ENCODE measurements around the gene RAVER2.

Gene RAVER2

DNA sequence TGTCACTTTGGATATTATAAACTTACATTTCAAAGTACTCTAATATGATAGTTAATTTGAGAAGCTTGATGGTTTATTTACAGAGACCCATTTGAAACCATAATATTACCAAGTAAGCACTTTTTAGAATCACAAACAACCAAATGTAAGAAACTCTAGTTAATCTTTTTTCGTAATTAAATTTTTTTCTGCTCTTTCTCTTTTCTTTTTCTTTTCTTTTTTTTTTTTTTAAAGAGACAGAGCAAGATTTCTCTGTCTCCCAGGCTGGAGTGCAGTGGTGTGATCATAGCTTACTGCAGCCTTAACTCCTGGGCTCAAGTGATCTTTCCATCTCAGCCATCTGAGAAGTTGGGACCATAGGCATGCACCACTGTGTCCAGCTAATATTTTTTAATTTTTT is 5.2 kb downstream of the RAVER2 start:
- Histone ChIP-seq H4K5ac (ENCODE audit: low read length) (no peak overlapping the region), H3K4ac (ENCODE audit: low read depth, low read length) (no peak overlapping the region), H3K27me3 (ENCODE audit: insufficient read depth, low read length, poor library complexity) (no peaks in the 10 kb centered on the region), H2AK5ac (ENCODE audit: low read length) (no peak overlapping the region), H3K4me2 (ENCODE audit: low read length) (no peak overlapping the region), H3K79me2 (ENCODE audit: control insufficient read depth, insufficient read depth, low read length) (peaks cover 4% of the 10 kb centered on the region), H3K4me1 (ENCODE audit: control insufficient read depth, low read depth, low read length) (no peaks in the 10 kb centered on the region), H3K79me1 (ENCODE audit: low read length) (peaks cover 14% of the 10 kb centered on the region), H2BK5ac (ENCODE audit: low read length) (no peak overlapping the region), H3K23ac (ENCODE audit: low read length) (no peak overlapping the region), H3K9ac (ENCODE audit: low read length) (no peak overlapping the region), H3K18ac (ENCODE audit: low read length) (no peak overlapping the region), H3K27ac (ENCODE audit: low read depth, low read length) (no peak overlapping the region), H3K36me3 (ENCODE audit: control insufficient read depth, insufficient read depth, low read length) (no peaks in the 10 kb centered on the region), H3K4me3 (ENCODE audit: low read length) (no peak overlapping the region), H2BK15ac (replicated peaks; ENCODE audit: low read depth) (no peak overlapping the region), H2BK120ac (ENCODE audit: low read depth, low read length) (no peak overlapping the region), H4K8ac (ENCODE audit: low read depth, low read length) (no peak overlapping the region), H3K56ac (ENCODE audit: low read length) (no peak overlapping the region)
- DNase-seq = no peak
- 100% methylated on average over 1 of the region's 1 CpG for WGBS (ENCODE audit: extremely low coverage, insufficient coverage, low lambda C conversion rate)

DNA sequence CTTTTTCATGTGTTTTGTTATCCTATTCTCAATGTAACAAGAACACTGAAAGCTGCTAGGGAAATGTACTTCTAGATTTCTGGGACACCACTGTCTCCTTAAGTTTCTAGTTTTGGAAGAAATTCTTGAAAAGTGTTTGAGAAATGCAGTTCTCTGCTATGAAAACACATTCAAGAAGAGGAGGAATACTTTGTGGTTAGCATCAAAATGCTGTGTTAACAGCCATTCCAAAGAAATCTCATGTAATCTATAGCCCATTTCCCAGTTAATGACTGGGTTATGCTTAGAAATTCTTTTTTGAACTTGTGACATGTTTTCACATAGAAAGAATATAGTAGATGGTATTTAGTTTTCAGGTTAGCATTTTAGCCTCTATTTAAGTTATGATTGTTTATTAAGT is 6.0 kb downstream of the RAVER2 start:
- no peak overlapping the region for H3K56ac ChIP-seq (ENCODE audit: low read length)
- H4K5ac ChIP-seq (ENCODE audit: low read length) = no peak overlapping the region
- H2BK15ac ChIP-seq (replicated peaks; ENCODE audit: low read depth) = no peak overlapping the region
- H3K27me3 ChIP-seq (ENCODE audit: insufficient read depth, low read length, poor library complexity) = no peaks in the 10 kb centered on the region
- H3K4me2 ChIP-seq (ENCODE audit: low read length) = no peak overlapping the region
- H3K27ac ChIP-seq (ENCODE audit: low read depth, low read length) = no peak overlapping the region
- H2AK5ac ChIP-seq (ENCODE audit: low read length) = no peak overlapping the region
- no peak overlapping the region for H3K4me3 ChIP-seq (ENCODE audit: low read length)
- peaks cover 12% of the 10 kb centered on the region for H3K79me1 ChIP-seq (ENCODE audit: low read length)
- H3K36me3 ChIP-seq (ENCODE audit: control insufficient read depth, insufficient read depth, low read length) = no peaks in the 10 kb centered on the region
- H3K4me1 ChIP-seq (ENCODE audit: control insufficient read depth, low read depth, low read length) = no peaks in the 10 kb centered on the region
- peaks cover 6% of the 10 kb centered on the region for H3K79me2 ChIP-seq (ENCODE audit: control insufficient read depth, insufficient read depth, low read length)
- no peak overlapping the region for H3K9ac ChIP-seq (ENCODE audit: low read length)
- no peak overlapping the region for H3K4ac ChIP-seq (ENCODE audit: low read depth, low read length)
- no peak overlapping the region for H3K18ac ChIP-seq (ENCODE audit: low read length)
- H4K8ac ChIP-seq (ENCODE audit: low read depth, low read length) = no peak overlapping the region
- H3K23ac ChIP-seq (ENCODE audit: low read length) = no peak overlapping the region
- DNase-seq = no peak
- no peak overlapping the region for H2BK5ac ChIP-seq (ENCODE audit: low read length)
- H2BK120ac ChIP-seq (ENCODE audit: low read depth, low read length) = no peak overlapping the region

DNA sequence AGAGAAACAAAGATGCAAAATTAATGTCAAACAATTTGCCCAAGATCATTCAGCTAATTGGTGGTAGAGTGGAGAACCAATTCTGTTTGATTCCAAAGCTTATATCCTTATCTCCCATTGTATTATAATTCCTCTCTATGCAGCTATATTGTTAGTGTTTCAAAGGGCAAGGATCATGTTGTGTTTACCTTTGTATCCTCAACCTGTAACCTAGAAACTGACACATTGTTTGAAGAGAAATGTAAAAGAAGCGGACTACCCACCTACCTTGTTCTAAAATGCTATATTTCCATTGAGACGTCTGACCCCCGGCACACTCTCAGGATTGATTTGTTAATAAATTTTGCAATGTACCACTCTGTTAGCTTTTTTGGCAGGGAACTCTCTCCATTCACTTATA is 9.3 kb downstream of the RAVER2 start:
- no CpG with 5 or more reads among the region's 3 CpGs for WGBS (ENCODE audit: extremely low coverage, insufficient coverage, low lambda C conversion rate)
- Histone ChIP-seq H3K4me2 (ENCODE audit: low read length) (no peak overlapping the region), H3K36me3 (ENCODE audit: control insufficient read depth, insufficient read depth, low read length) (no peaks in the 10 kb centered on the region), H3K4me1 (ENCODE audit: control insufficient read depth, low read depth, low read length) (no peaks in the 10 kb centered on the region), H2AK5ac (ENCODE audit: low read length) (no peak overlapping the region), H3K4me3 (ENCODE audit: low read length) (no peak overlapping the region), H3K79me1 (ENCODE audit: low read length) (peaks cover 14% of the 10 kb centered on the region), H2BK15ac (replicated peaks; ENCODE audit: low read depth) (no peak overlapping the region), H3K18ac (ENCODE audit: low read length) (no peak overlapping the region), H3K4ac (ENCODE audit: low read depth, low read length) (no peak overlapping the region), H2BK120ac (ENCODE audit: low read depth, low read length) (no peak overlapping the region), H3K56ac (ENCODE audit: low read length) (no peak overlapping the region), H2BK5ac (ENCODE audit: low read length) (no peak overlapping the region), H3K9ac (ENCODE audit: low read length) (no peak overlapping the region), H4K5ac (ENCODE audit: low read length) (no peak overlapping the region), H4K8ac (ENCODE audit: low read depth, low read length) (no peak overlapping the region), H3K27me3 (ENCODE audit: insufficient read depth, low read length, poor library complexity) (no peaks in the 10 kb centered on the region), H3K27ac (ENCODE audit: low read depth, low read length) (no peak overlapping the region), H3K79me2 (ENCODE audit: control insufficient read depth, insufficient read depth, low read length) (peaks cover 6% of the 10 kb centered on the region), H3K23ac (ENCODE audit: low read length) (no peak overlapping the region)
- peak; percentile 51 for DNase-seq

DNA sequence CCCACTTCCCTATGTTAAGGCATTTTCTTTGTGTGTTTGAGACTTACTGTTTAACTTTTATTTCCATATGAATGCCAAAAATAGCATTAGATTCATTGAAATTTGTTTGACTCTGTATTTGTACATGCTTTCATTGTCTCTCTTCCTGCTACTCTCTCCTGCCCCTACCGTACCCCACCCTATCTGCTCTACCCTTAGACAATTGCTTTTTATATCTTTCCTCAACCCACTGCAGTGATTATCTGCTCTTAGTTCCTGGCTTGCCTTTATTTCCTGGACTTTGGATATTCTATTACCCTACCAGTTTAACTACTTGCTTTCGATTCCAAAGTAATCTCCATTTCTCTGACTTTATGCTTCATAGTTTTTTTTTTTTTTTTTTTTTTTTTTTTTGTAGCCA is 10.5 kb downstream of the RAVER2 start:
- Histone ChIP-seq H3K4me3 (ENCODE audit: low read length) (no peak overlapping the region), H2BK120ac (ENCODE audit: low read depth, low read length) (no peak overlapping the region), H3K4ac (ENCODE audit: low read depth, low read length) (no peak overlapping the region), H3K23ac (ENCODE audit: low read length) (no peak overlapping the region), H3K27me3 (ENCODE audit: insufficient read depth, low read length, poor library complexity) (no peaks in the 10 kb centered on the region), H3K36me3 (ENCODE audit: control insufficient read depth, insufficient read depth, low read length) (no peaks in the 10 kb centered on the region), H2AK5ac (ENCODE audit: low read length) (no peak overlapping the region), H2BK5ac (ENCODE audit: low read length) (no peak overlapping the region), H3K18ac (ENCODE audit: low read length) (no peak overlapping the region), H3K27ac (ENCODE audit: low read depth, low read length) (no peak overlapping the region), H3K9ac (ENCODE audit: low read length) (no peak overlapping the region), H3K79me1 (ENCODE audit: low read length) (peaks cover 14% of the 10 kb centered on the region), H3K4me1 (ENCODE audit: control insufficient read depth, low read depth, low read length) (no peaks in the 10 kb centered on the region), H3K79me2 (ENCODE audit: control insufficient read depth, insufficient read depth, low read length) (peaks cover 6% of the 10 kb centered on the region), H4K5ac (ENCODE audit: low read length) (no peak overlapping the region), H4K8ac (ENCODE audit: low read depth, low read length) (no peak overlapping the region), H3K56ac (ENCODE audit: low read length) (no peak overlapping the region), H3K4me2 (ENCODE audit: low read length) (no peak overlapping the region), H2BK15ac (replicated peaks; ENCODE audit: low read depth) (no peak overlapping the region)
- WGBS (ENCODE audit: extremely low coverage, insufficient coverage, low lambda C conversion rate) = no CpG with 5 or more reads among the region's 2 CpGs
- DNase-seq = no peak

DNA sequence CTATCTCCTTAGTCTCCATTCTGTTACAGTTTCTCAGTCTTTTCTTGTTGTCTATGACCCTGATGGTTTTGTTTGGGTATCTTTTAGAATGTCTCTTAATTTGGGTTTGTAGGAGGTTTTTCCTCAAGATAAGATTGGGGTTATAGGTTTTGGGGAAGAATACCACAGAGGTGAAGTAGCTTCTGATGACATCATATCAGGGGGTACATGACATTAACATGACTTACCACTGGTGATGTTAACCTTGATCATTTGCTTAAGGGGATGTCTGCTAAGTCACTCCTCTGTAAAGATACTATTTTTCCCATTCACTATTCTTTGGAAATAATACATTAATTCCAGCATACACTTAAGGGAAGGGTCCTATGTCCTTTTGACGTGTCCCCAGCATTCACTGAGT is 11.9 kb downstream of the RAVER2 start:
- Histone ChIP-seq H3K79me1 (ENCODE audit: low read length) (peaks cover 14% of the 10 kb centered on the region), H3K4me1 (ENCODE audit: control insufficient read depth, low read depth, low read length) (no peaks in the 10 kb centered on the region), H3K4me2 (ENCODE audit: low read length) (no peak overlapping the region), H3K27ac (ENCODE audit: low read depth, low read length) (no peak overlapping the region), H3K27me3 (ENCODE audit: insufficient read depth, low read length, poor library complexity) (no peaks in the 10 kb centered on the region), H3K79me2 (ENCODE audit: control insufficient read depth, insufficient read depth, low read length) (peaks cover 6% of the 10 kb centered on the region), H3K4me3 (ENCODE audit: low read length) (no peak overlapping the region), H3K18ac (ENCODE audit: low read length) (no peak overlapping the region), H3K9ac (ENCODE audit: low read length) (no peak overlapping the region), H4K8ac (ENCODE audit: low read depth, low read length) (no peak overlapping the region), H2AK5ac (ENCODE audit: low read length) (no peak overlapping the region), H3K56ac (ENCODE audit: low read length) (no peak overlapping the region), H3K36me3 (ENCODE audit: control insufficient read depth, insufficient read depth, low read length) (no peaks in the 10 kb centered on the region), H3K23ac (ENCODE audit: low read length) (no peak overlapping the region), H2BK15ac (replicated peaks; ENCODE audit: low read depth) (no peak overlapping the region), H3K4ac (ENCODE audit: low read depth, low read length) (no peak overlapping the region), H2BK5ac (ENCODE audit: low read length) (no peak overlapping the region), H4K5ac (ENCODE audit: low read length) (no peak overlapping the region), H2BK120ac (ENCODE audit: low read depth, low read length) (no peak overlapping the region)
- WGBS (ENCODE audit: extremely low coverage, insufficient coverage, low lambda C conversion rate) = no CpG with 5 or more reads among the region's 1 CpG
- no peak for DNase-seq

DNA sequence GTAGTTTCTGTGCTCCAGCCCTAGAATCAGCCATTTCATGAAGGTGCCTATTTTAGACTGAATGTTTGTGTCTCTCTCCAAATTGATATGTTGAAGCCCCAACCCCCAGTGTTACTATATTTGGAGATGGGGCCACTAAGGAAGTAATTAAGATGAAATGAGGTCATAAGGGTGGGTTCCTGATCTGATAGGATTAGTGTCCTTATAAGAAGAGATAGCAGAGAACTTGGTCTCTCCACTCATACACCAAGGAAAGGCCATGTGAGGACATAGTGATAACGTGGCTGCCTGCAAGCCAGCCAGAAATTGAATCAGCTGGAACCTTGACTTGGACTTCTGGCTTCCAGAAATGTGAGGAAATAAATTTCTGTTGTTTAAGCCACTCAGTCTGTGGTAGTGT is 12.3 kb downstream of the RAVER2 start:
- H3K18ac ChIP-seq (ENCODE audit: low read length) = no peak overlapping the region
- WGBS (ENCODE audit: extremely low coverage, insufficient coverage, low lambda C conversion rate) = no CpG with 5 or more reads among the region's 1 CpG
- no peak for DNase-seq
- no peak overlapping the region for H3K4ac ChIP-seq (ENCODE audit: low read depth, low read length)
- no peak overlapping the region for H2BK5ac ChIP-seq (ENCODE audit: low read length)
- H3K4me3 ChIP-seq (ENCODE audit: low read length) = no peak overlapping the region
- no peak overlapping the region for H3K27ac ChIP-seq (ENCODE audit: low read depth, low read length)
- no peak overlapping the region for H2BK120ac ChIP-seq (ENCODE audit: low read depth, low read length)
- no peak overlapping the region for H4K8ac ChIP-seq (ENCODE audit: low read depth, low read length)
- H2BK15ac ChIP-seq (replicated peaks; ENCODE audit: low read depth) = no peak overlapping the region
- no peak overlapping the region for H3K56ac ChIP-seq (ENCODE audit: low read length)
- H3K9ac ChIP-seq (ENCODE audit: low read length) = no peak overlapping the region
- no peak overlapping the region for H4K5ac ChIP-seq (ENCODE audit: low read length)
- no peaks in the 10 kb centered on the region for H3K36me3 ChIP-seq (ENCODE audit: control insufficient read depth, insufficient read depth, low read length)
- peaks cover 4% of the 10 kb centered on the region for H3K79me2 ChIP-seq (ENCODE audit: control insufficient read depth, insufficient read depth, low read length)
- no peaks in the 10 kb centered on the region for H3K4me1 ChIP-seq (ENCODE audit: control insufficient read depth, low read depth, low read length)
- H3K23ac ChIP-seq (ENCODE audit: low read length) = no peak overlapping the region
- H3K27me3 ChIP-seq (ENCODE audit: insufficient read depth, low read length, poor library complexity) = no peaks in the 10 kb centered on the region
- no peak overlapping the region for H3K4me2 ChIP-seq (ENCODE audit: low read length)
- peaks cover 12% of the 10 kb centered on the region for H3K79me1 ChIP-seq (ENCODE audit: low read length)
- H2AK5ac ChIP-seq (ENCODE audit: low read length) = no peak overlapping the region

Measured in mesendoderm (in vitro differentiated cells).